RWPE2 (cell line): ENCODE results near the gene USP24.

Experiments used
- ATAC-seq: fragments of 200-7000 bp; cut with Tn5 transposase; 3 replicates; pipeline ENCODE4 v1.9.1; 2021; ENCODE audit warnings: low read depth
- DNase-seq: peaks from one replicate; pipeline ENCODE4 v3.0.0-alpha.2; 2020; ENCODE audit warnings: low spot score
- H3K27ac ChIP-seq: fragments of 450-650 bp; 2 replicates; pipeline ENCODE4 v1.5.1; 2017; ENCODE audit warnings: mild to moderate bottlenecking; ENCODE audit not compliant: poor library complexity, severe bottlenecking
- H3K27me3 ChIP-seq: fragments of 250-450 bp; sonication (Bioruptor Pico); 2 replicates; pipeline ENCODE4 v1.5.1; 2021; ENCODE audit warnings: mild to moderate bottlenecking, moderate library complexity; ENCODE audit not compliant: insufficient read depth, poor library complexity, severe bottlenecking
- H3K36me3 ChIP-seq: fragments of 250-450 bp; sonication (Bioruptor Pico); 2 replicates; pipeline ENCODE4 v1.5.1; 2020; ENCODE audit warnings: low read depth, mild to moderate bottlenecking, moderate library complexity
- H3K4me1 ChIP-seq: fragments of 250-450 bp; sonication (Bioruptor Pico); 2 replicates; pipeline ENCODE4 v1.5.1; 2021; ENCODE audit warnings: mild to moderate bottlenecking, moderate library complexity; ENCODE audit not compliant: insufficient read depth, poor library complexity, severe bottlenecking
- H3K4me3 ChIP-seq: fragments of 250-450 bp; sonication (Bioruptor Pico); 2 replicates; pipeline ENCODE4 v1.5.1; 2021; ENCODE audit warnings: mild to moderate bottlenecking, moderate library complexity; ENCODE audit not compliant: severe bottlenecking
- H3K9me3 ChIP-seq: fragments of 250-450 bp; sonication (Bioruptor Pico); 2 replicates; pipeline ENCODE4 v1.5.1; 2021; ENCODE audit warnings: mild to moderate bottlenecking, moderate library complexity; ENCODE audit not compliant: severe bottlenecking
- TF ChIP-seq, protein P1 (sequence below): fragments of 450-650 bp; IDR thresholded peaks from one replicate; pipeline ENCODE4 v1.5.1; 2017; ENCODE audit warnings: mild to moderate bottlenecking, moderate library complexity; ENCODE audit not compliant: poor library complexity, severe bottlenecking

The USP24 gene

GRCh38 chr1:55049271-55049913, 165.8 kb downstream of the USP24 start:
- Histone ChIP-seq H3K36me3 (peaks cover 98% of the 10 kb centered on the region), H3K27me3 (no peaks in the 10 kb centered on the region), H3K4me1 (no peaks in the 10 kb centered on the region), H3K27ac (no peak overlapping the region), H3K4me3 (no peak overlapping the region), H3K9me3 (no peaks in the 10 kb centered on the region)
- DNase-seq (no peak), ATAC-seq (no peak)
- TF ChIP-seq, protein P1, sequence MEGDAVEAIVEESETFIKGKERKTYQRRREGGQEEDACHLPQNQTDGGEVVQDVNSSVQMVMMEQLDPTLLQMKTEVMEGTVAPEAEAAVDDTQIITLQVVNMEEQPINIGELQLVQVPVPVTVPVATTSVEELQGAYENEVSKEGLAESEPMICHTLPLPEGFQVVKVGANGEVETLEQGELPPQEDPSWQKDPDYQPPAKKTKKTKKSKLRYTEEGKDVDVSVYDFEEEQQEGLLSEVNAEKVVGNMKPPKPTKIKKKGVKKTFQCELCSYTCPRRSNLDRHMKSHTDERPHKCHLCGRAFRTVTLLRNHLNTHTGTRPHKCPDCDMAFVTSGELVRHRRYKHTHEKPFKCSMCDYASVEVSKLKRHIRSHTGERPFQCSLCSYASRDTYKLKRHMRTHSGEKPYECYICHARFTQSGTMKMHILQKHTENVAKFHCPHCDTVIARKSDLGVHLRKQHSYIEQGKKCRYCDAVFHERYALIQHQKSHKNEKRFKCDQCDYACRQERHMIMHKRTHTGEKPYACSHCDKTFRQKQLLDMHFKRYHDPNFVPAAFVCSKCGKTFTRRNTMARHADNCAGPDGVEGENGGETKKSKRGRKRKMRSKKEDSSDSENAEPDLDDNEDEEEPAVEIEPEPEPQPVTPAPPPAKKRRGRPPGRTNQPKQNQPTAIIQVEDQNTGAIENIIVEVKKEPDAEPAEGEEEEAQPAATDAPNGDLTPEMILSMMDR: no peak

DNA sequence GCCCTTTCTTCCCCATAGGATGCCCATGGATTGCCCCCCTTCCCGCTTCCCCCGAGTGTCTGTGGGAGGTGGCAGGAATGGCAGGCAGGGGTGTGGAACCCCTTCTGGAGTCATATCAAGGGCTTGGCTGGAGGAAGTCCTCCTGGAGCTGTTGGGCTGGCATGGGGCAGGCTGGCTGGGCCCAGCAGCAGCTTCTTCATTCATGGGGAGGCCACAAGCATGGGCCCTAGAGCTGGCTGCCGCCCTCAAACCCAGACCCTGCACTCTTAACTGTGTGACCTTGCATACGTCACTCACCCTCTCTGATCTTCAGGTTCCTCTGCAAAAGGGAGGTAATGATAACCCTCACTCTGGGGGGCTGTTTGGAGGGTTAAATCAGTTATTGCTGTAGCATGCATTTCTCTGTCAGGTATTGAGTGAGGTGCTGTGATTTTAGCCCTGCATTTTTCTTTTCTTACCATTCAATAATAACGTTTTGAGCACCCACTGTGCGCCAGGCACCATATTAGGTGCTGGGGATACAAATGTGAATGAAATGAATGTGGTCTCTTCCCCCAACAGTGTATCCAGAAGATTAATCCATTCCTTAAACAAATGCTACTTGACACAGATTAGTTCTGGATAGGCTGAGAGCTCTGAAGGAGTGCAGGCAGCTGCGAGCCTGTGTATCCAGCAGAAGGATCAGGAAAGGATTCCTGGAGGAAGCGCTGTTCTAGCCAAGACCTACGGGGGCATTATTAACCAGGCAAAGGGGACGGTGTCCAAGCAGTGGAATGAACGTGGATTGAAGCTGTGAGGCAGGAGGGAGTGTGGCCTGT, 166.5 kb downstream of the USP24 start:
- no peak for ATAC-seq
- H3K27ac ChIP-seq: no peak overlapping the region
- no peak overlapping the region for H3K4me3 ChIP-seq
- no peaks in the 10 kb centered on the region for H3K9me3 ChIP-seq
- no peaks in the 10 kb centered on the region for H3K27me3 ChIP-seq
- peaks cover 98% of the 10 kb centered on the region for H3K36me3 ChIP-seq
- no peaks in the 10 kb centered on the region for H3K4me1 ChIP-seq
- DNase-seq: no peak
- TF ChIP-seq, protein P1: no peak

- ATAC-seq (no peak), DNase-seq (no peak)
- H3K27ac ChIP-seq: no peak overlapping the region
- H3K27me3 ChIP-seq: no peaks in the 10 kb centered on the region
- H3K4me3 ChIP-seq: no peak overlapping the region
- H3K4me1 ChIP-seq: peaks cover 3% of the 10 kb centered on the region
- TF ChIP-seq, protein P1: no peak
- H3K9me3 ChIP-seq: no peaks in the 10 kb centered on the region
- peaks cover 98% of the 10 kb centered on the region for H3K36me3 ChIP-seq
Observed at GRCh38 chr1:55047611-55048010, 167.6 kb downstream of the USP24 start.

DNA sequence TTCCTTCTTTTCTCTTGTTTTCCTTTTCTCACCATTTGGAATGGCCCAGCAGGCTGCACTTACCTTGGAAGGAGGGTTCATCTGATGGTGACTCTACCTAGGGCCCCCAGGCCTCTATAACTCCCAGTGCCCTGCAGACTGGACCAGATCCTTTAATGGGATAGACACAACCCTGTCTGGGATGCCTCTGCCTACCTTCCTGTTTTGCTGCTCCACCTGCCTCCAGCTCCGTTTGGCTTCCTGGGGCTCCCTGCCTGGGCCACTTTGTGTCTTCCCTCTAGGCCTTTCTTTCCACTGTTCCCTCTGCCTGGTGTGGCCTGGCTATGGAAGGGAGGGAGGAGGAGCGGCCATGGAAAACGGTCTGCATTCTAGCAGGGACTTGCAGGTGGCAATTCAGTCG, 168.3 kb downstream of the USP24 start:
- H3K27ac ChIP-seq: no peak overlapping the region
- ATAC-seq (no peak), DNase-seq (peak; percentile 17)
- no peak overlapping the region for H3K4me3 ChIP-seq
- peaks cover 98% of the 10 kb centered on the region for H3K36me3 ChIP-seq
- no peaks in the 10 kb centered on the region for H3K9me3 ChIP-seq
- TF ChIP-seq, protein P1: no peak
- H3K4me1 ChIP-seq: peaks cover 11% of the 10 kb centered on the region
- H3K27me3 ChIP-seq: no peaks in the 10 kb centered on the region

DNA sequence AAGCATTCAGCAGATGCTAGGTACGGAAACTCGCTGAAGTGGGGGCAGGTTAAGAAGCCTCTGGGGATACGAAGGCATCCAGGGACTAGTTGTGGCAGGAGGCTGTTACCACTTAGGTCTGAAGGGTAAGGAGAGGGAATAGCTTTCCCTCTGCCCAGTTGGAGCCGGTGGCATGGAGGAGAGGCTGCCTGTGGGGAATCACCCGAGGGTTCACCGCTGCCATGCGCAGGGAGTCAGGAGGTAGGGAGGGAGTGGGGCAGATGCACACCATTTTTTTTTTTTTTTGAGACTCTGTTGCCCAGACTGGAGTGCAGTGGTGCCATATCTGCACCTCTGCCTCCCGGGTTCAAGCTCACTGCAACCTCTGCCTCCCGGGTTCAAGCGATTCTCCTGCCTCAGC, 169.7 kb downstream of the USP24 start:
- TF ChIP-seq, protein P1: no peak
- peaks cover 17% of the 10 kb centered on the region for H3K4me1 ChIP-seq
- ATAC-seq (no peak), DNase-seq (peak; percentile 14)
- peaks cover 94% of the 10 kb centered on the region for H3K36me3 ChIP-seq
- H3K9me3 ChIP-seq: no peaks in the 10 kb centered on the region
- H3K27me3 ChIP-seq: no peaks in the 10 kb centered on the region
- no peak overlapping the region for H3K27ac ChIP-seq
- no peak overlapping the region for H3K4me3 ChIP-seq
